Brain microvascular endothelial cell (primary cell): Measurements from ENCODE around the gene MYH9.
A peak's percentile ranks its signal among the peaks of the same experiment; 100 is the strongest.

ENCODE experiments used
- DNase-seq: peaks from one replicate; pipeline ENCODE4 v3.0.0-alpha.2; 2020
- H3K27ac ChIP-seq: fragments of 250-450 bp; sonication (Bioruptor Pico); 2 replicates; pipeline ENCODE4 v1.5.1; 2020; ENCODE audit warnings: mild to moderate bottlenecking, moderate library complexity
- H3K27me3 ChIP-seq: fragments of 250-450 bp; sonication (Bioruptor Pico); replicated peaks from 2 replicates; pipeline ENCODE4 v1.5.1; 2020; ENCODE audit warnings: mild to moderate bottlenecking
- H3K36me3 ChIP-seq: fragments of 250-450 bp; sonication (Bioruptor Pico); replicated peaks from 2 replicates; pipeline ENCODE4 v1.5.1; 2020; ENCODE audit warnings: mild to moderate bottlenecking
- H3K4me3 ChIP-seq: 2 replicates; pipeline ENCODE4 v1.5.1; 2011; ENCODE audit warnings: low read depth, mild to moderate bottlenecking, control low read depth, low read length, moderate library complexity
- CTCF ChIP-seq: IDR thresholded peaks from 2 replicates; pipeline ENCODE4 v1.5.1; 2011; ENCODE audit warnings: low read depth, mild to moderate bottlenecking, moderate library complexity, low read length, control low read depth, inconsistent platforms; ENCODE audit errors: missing control alignments
- in situ Hi-C: cut with HindIII; loops from 2 replicates; pipeline ENCODE4 v1.10.0; 2017; ENCODE audit warnings: low sequenced_read_pairs, low pct_ligation_motif_present

The MYH9 gene

GRCh38 chr22:36366291-36366708 is 21.5 kb downstream of the MYH9 start:
- Histone ChIP-seq H3K4me3 (no peak overlapping the region), H3K36me3 (peaks cover 56% of the 10 kb centered on the region), H3K27ac (peak overlapping the region; percentile 89), H3K27me3 (no peaks in the 10 kb centered on the region)
- DNase-seq, result no peak
- no peak for TF ChIP-seq CTCF
- in situ Hi-C loops, result no loop called here

- Histone ChIP-seq H3K36me3 (peaks cover 57% of the 10 kb centered on the region), H3K4me3 (no peak overlapping the region), H3K27me3 (no peaks in the 10 kb centered on the region), H3K27ac (peak overlapping the region; percentile 89)
- in situ Hi-C loops, result no loop called here
- no peak for TF ChIP-seq CTCF
- DNase-seq, result peak; percentile 92
These were observed 22.8 kb downstream of the MYH9 start for GRCh38 chr22:36365020-36365411.

- H3K36me3 ChIP-seq, result peaks cover 57% of the 10 kb centered on the region
- in situ Hi-C loops, result no loop called here
- no peak for TF ChIP-seq CTCF
- no peak overlapping the region for H3K4me3 ChIP-seq
- no peak for DNase-seq
- peak overlapping the region; percentile 89 for H3K27ac ChIP-seq
- no peaks in the 10 kb centered on the region for H3K27me3 ChIP-seq
These were observed 23.3 kb downstream of the MYH9 start for GRCh38 chr22:36364255-36365019.

GRCh38 chr22:36363349-36363981 is 24.3 kb downstream of the MYH9 start:
- Histone ChIP-seq H3K27me3 (no peaks in the 10 kb centered on the region), H3K27ac (peak overlapping the region; percentile 89)

GRCh38 chr22:36362932-36363331 is 24.8 kb downstream of the MYH9 start:
- Histone ChIP-seq H3K27me3 (no peaks in the 10 kb centered on the region), H3K27ac (peak overlapping the region; percentile 89), H3K4me3 (no peak overlapping the region), H3K36me3 (peaks cover 55% of the 10 kb centered on the region)
- no peak for TF ChIP-seq CTCF
- in situ Hi-C loops, result no loop called here
- DNase-seq, result no peak

More at GRCh38 chr22:36363349-36363981, 24.3 kb downstream of the MYH9 start:
- TF ChIP-seq CTCF, result no peak
- Histone ChIP-seq H3K36me3 (peaks cover 57% of the 10 kb centered on the region), H3K4me3 (no peak overlapping the region)
- no peak for DNase-seq
- in situ Hi-C loops, result no loop called here
